NT2/D1 (cell line): Measurements from ENCODE around the gene KLHDC10.

Source experiments
- SUZ12 ChIP-seq: IDR thresholded peaks from 2 replicates; pipeline ENCODE4 v1.6.1; 2011; ENCODE audit not compliant: insufficient read length, insufficient read depth; ENCODE audit errors: extremely low read depth
- YY1 ChIP-seq: IDR thresholded peaks from 2 replicates; pipeline ENCODE4 v1.6.1; 2011; ENCODE audit not compliant: insufficient read length, insufficient read depth
- ZNF274 ChIP-seq: IDR thresholded peaks from 2 replicates; pipeline ENCODE4 v1.6.1; 2011; ENCODE audit warnings: mild to moderate bottlenecking, low read depth, low read length

- TF ChIP-seq YY1 = no peak
- TF ChIP-seq ZNF274 = no peak
- TF ChIP-seq SUZ12 = no peak
Measured at GRCh38 chr7:130123501-130123900, 53.2 kb downstream of the KLHDC10 start.
